OCI-LY3 (cell line): Measurements from ENCODE around the gene TMEM231.

Source experiments
- H2AFZ ChIP-seq: fragments of 200-600, 300-600 bp; shearing (Covaris generic); 2 replicates; pipeline ENCODE4 v1.6.0; 2014; ENCODE audit warnings: antibody characterized with exemption, low read depth, low read length
- H3K27ac ChIP-seq: fragments of 200-600, 300-600 bp; sonication (generic); 2 replicates; pipeline ENCODE4 v1.5.1; 2014; ENCODE audit warnings: mild to moderate bottlenecking, low read length, moderate library complexity, mixed read lengths
- H3K27me3 ChIP-seq: fragments of 200-600, 300-600 bp; sonication (generic); 2 replicates; pipeline ENCODE4 v1.6.1; 2014; ENCODE audit warnings: low read depth, low read length, mixed read lengths
- H3K36me3 ChIP-seq: fragments of 200-600, 300-600 bp; sonication (generic); replicated peaks from 2 replicates; pipeline ENCODE3; 2014; ENCODE audit warnings: low read depth, low read length, mixed read lengths
- H3K4me1 ChIP-seq: fragments of 300-600, 200-600 bp; sonication (generic); 2 replicates; pipeline ENCODE4 v1.6.1; 2014; ENCODE audit warnings: low read length, mixed read lengths
- H3K4me2 ChIP-seq: fragments of 200-600, 300-600 bp; sonication (generic); 2 replicates; pipeline ENCODE4 v1.6.1; 2014; ENCODE audit warnings: low read length, mixed read lengths
- H3K4me3 ChIP-seq: fragments of 300-600, 200-600 bp; sonication (generic); 2 replicates; pipeline ENCODE4 v1.5.1; 2014; ENCODE audit warnings: antibody characterized with exemption, mild to moderate bottlenecking, low read length, moderate library complexity
- H3K79me2 ChIP-seq: fragments of 300-600, 200-600 bp; shearing (Covaris generic); 2 replicates; pipeline ENCODE4 v1.6.1; 2014; ENCODE audit warnings: mild to moderate bottlenecking, low read length, mixed read lengths
- H3K9ac ChIP-seq: fragments of 300-600, 200-600 bp; shearing (Covaris generic); 2 replicates; pipeline ENCODE4 v1.6.0; 2014; ENCODE audit warnings: mild to moderate bottlenecking, low read length, moderate library complexity
- H3K9me3 ChIP-seq: fragments of 200-600, 300-600 bp; shearing (Covaris generic); 2 replicates; pipeline ENCODE4 v1.6.1; 2014; ENCODE audit warnings: low read length, mixed read lengths; ENCODE audit not compliant: insufficient read depth
- H4K20me1 ChIP-seq: fragments of 200-600, 300-600 bp; sonication (generic); 2 replicates; pipeline ENCODE4 v1.6.1; 2016; ENCODE audit warnings: low read length, mixed read lengths; ENCODE audit not compliant: insufficient read depth
- CTCF ChIP-seq: fragments of 200-600, 300-600 bp; sonication (generic); IDR thresholded peaks from 2 replicates; pipeline ENCODE4 v1.5.1; 2014; ENCODE audit warnings: antibody characterized with exemption, low read length, low read depth
- EZH2phosphoT487 ChIP-seq: fragments of 200-600 bp; shearing (Covaris generic); IDR thresholded peaks from 2 replicates; pipeline ENCODE4 v1.6.1; 2018; ENCODE audit warnings: antibody characterized with exemption, mixed run types, low read depth

Gene TMEM231

GRCh38 chr16:75566758-75567255, 10.8 kb upstream of the TMEM231 start:
- Histone ChIP-seq H3K4me3 (peak overlapping the region; percentile 91), H4K20me1 (peaks cover 20% of the 10 kb centered on the region), H3K27me3 (peaks cover 16% of the 10 kb centered on the region), H3K27ac (no peak overlapping the region; the same call in 1 of the 2 replicates), H3K79me2 (peaks cover 22% of the 10 kb centered on the region), H3K4me2 (peak overlapping the region; percentile 95), H2AFZ (no peak overlapping the region), H3K36me3 (peaks cover 34% of the 10 kb centered on the region), H3K9ac (peak overlapping the region; percentile 75), H3K9me3 (no peaks in the 10 kb centered on the region), H3K4me1 (peaks cover 49% of the 10 kb centered on the region)
- TF ChIP-seq CTCF: no peak
- TF ChIP-seq EZH2phosphoT487: no peak

GRCh38 chr16:75566040-75566757, 10.1 kb upstream of the TMEM231 start, which contains the start of gene GABARAPL2:
Gene GABARAPL2, plus strand, starts transcription at chr16:75566379. Its CDS starts 108 bp downstream, at chr16:75566487.
- Histone ChIP-seq H3K4me2 (peak within 1 kb of the TSS; percentile 95), H2AFZ (peak within 1 kb of the TSS; percentile 94), H3K4me1 (peaks cover 49% of the 10 kb centered on the region), H3K4me3 (peak within 1 kb of the TSS; percentile 91), H3K36me3 (peaks cover 31% of the 10 kb centered on the region), H3K9ac (peak within 1 kb of the TSS; percentile 75), H3K27me3 (peaks cover 16% of the 10 kb centered on the region), H3K27ac (peak within 1 kb of the TSS; percentile 44), H4K20me1 (peaks cover 20% of the 10 kb centered on the region), H3K9me3 (no peaks in the 10 kb centered on the region), H3K79me2 (peaks cover 19% of the 10 kb centered on the region)
- TF ChIP-seq CTCF (no peak), EZH2phosphoT487 (no peak)

GRCh38 chr16:75565640-75566039, 9.6 kb upstream of the TMEM231 start:
- H3K27me3 ChIP-seq: peaks cover 19% of the 10 kb centered on the region
- peak overlapping the region; percentile 91 for H3K4me3 ChIP-seq
- peaks cover 17% of the 10 kb centered on the region for H3K79me2 ChIP-seq
- H3K4me2 ChIP-seq: peak overlapping the region; percentile 68
- H4K20me1 ChIP-seq: peaks cover 20% of the 10 kb centered on the region
- H2AFZ ChIP-seq: peak overlapping the region; percentile 94
- peaks cover 49% of the 10 kb centered on the region for H3K4me1 ChIP-seq
- H3K36me3 ChIP-seq: peaks cover 29% of the 10 kb centered on the region
- no peaks in the 10 kb centered on the region for H3K9me3 ChIP-seq
- H3K9ac ChIP-seq: peak overlapping the region; percentile 75
- TF ChIP-seq CTCF (no peak), EZH2phosphoT487 (no peak)
- H3K27ac ChIP-seq: peak overlapping the region; percentile 44

- no peaks in the 10 kb centered on the region for H3K9me3 ChIP-seq
- TF ChIP-seq CTCF: no peak
- no peak for TF ChIP-seq EZH2phosphoT487
- no peak overlapping the region for H3K4me2 ChIP-seq
- no peak overlapping the region for H2AFZ ChIP-seq
- H3K4me3 ChIP-seq: no peak overlapping the region
- peaks cover 29% of the 10 kb centered on the region for H3K27me3 ChIP-seq
- H4K20me1 ChIP-seq: no peaks in the 10 kb centered on the region
- H3K79me2 ChIP-seq: peaks cover 7% of the 10 kb centered on the region
- H3K4me1 ChIP-seq: peaks cover 30% of the 10 kb centered on the region
- no peak overlapping the region for H3K27ac ChIP-seq
- no peak overlapping the region for H3K9ac ChIP-seq
- H3K36me3 ChIP-seq: no peaks in the 10 kb centered on the region
These were observed 3.7 kb upstream of the TMEM231 start for GRCh38 chr16:75559564-75560372.
